Skeletal muscle cell (primary cell): Measurements from ENCODE around the gene TAC4.

Experiments
- DNase-seq: peaks from one replicate; pipeline ENCODE4 v3.0.0-alpha.2; 2010; ENCODE audit warnings: low read depth
- H3K4me3 ChIP-seq: 2 replicates; pipeline ENCODE4 v1.5.1; 2011; ENCODE audit warnings: low read depth, mild to moderate bottlenecking, control low read depth, low read length, moderate library complexity

Gene TAC4

GRCh38 chr17:49848019-49848473 lies at the start of gene TAC4:
Gene TAC4, minus strand, starts transcription at chr17:49848069. Its CDS starts 52 bp downstream, at chr17:49848017.
- DNase-seq, result no peak
- no peak within 1 kb of the TSS for H3K4me3 ChIP-seq

- H3K4me3 ChIP-seq, result no peak overlapping the region
- DNase-seq, result no peak
These were observed 49.0 kb upstream of the TAC4 start for GRCh38 chr17:49896860-49897259.

- DNase-seq, result no peak
- H3K4me3 ChIP-seq, result no peak overlapping the region
These were observed 48.4 kb upstream of the TAC4 start for GRCh38 chr17:49896222-49896621.

- no peak for DNase-seq
- H3K4me3 ChIP-seq, result no peak overlapping the region
These were observed 47.9 kb upstream of the TAC4 start for GRCh38 chr17:49895812-49896211.

- DNase-seq, result no peak
- no peak overlapping the region for H3K4me3 ChIP-seq
These were observed 46.9 kb upstream of the TAC4 start for GRCh38 chr17:49894761-49895160.

- no peak for DNase-seq
- no peak overlapping the region for H3K4me3 ChIP-seq
These were observed 44.0 kb upstream of the TAC4 start for GRCh38 chr17:49891694-49892389.

GRCh38 chr17:49891271-49891670 lies 43.4 kb upstream of the TAC4 start:
- no peak overlapping the region for H3K4me3 ChIP-seq
- no peak for DNase-seq

- no peak for DNase-seq
- H3K4me3 ChIP-seq, result no peak overlapping the region
These were observed 43.0 kb upstream of the TAC4 start for GRCh38 chr17:49890852-49891251.

GRCh38 chr17:49890077-49890821 lies 42.4 kb upstream of the TAC4 start:
- no peak overlapping the region for H3K4me3 ChIP-seq
- DNase-seq, result no peak

GRCh38 chr17:49889500-49889899 lies 41.6 kb upstream of the TAC4 start:
- DNase-seq, result no peak
- H3K4me3 ChIP-seq, result no peak overlapping the region

- no peak for DNase-seq
- H3K4me3 ChIP-seq, result no peak overlapping the region
These were observed 40.0 kb upstream of the TAC4 start for GRCh38 chr17:49887744-49888360.

GRCh38 chr17:49887086-49887743 lies 39.3 kb upstream of the TAC4 start:
- DNase-seq, result no peak
- no peak overlapping the region for H3K4me3 ChIP-seq

- no peak overlapping the region for H3K4me3 ChIP-seq
- DNase-seq, result no peak
These were observed 38.2 kb upstream of the TAC4 start for GRCh38 chr17:49886036-49886435.

GRCh38 chr17:49882434-49882833 lies 34.6 kb upstream of the TAC4 start:
- H3K4me3 ChIP-seq, result no peak overlapping the region
- DNase-seq, result no peak

- DNase-seq, result no peak
- H3K4me3 ChIP-seq, result no peak overlapping the region
These were observed 33.2 kb upstream of the TAC4 start for GRCh38 chr17:49881054-49881402.

- H3K4me3 ChIP-seq, result no peak overlapping the region
- peak; percentile 6 for DNase-seq
These were observed 32.6 kb upstream of the TAC4 start for GRCh38 chr17:49880291-49881053.

- no peak for DNase-seq
- H3K4me3 ChIP-seq, result no peak overlapping the region
These were observed 31.3 kb upstream of the TAC4 start for GRCh38 chr17:49878931-49879904.

- H3K4me3 ChIP-seq, result no peak overlapping the region
- DNase-seq, result no peak
These were observed 27.8 kb upstream of the TAC4 start for GRCh38 chr17:49875685-49876084.
